Loucy (cell line): Measurements from ENCODE around the gene XRCC5.

ENCODE experiments used
- CTCF ChIP-seq: fragments of 200-600 bp; sonication (generic); conservative IDR thresholded peaks from 2 replicates; pipeline ENCODE4 v1.5.1; 2014; ENCODE audit warnings: mild to moderate bottlenecking, antibody characterized with exemption, low read length
- EZH2phosphoT487 ChIP-seq: fragments of 200-600 bp; IDR thresholded peaks from 2 replicates; pipeline ENCODE4 v1.6.1; 2018; ENCODE audit warnings: antibody characterized with exemption, mild to moderate bottlenecking, moderate library complexity, borderline replicate concordance

DNA sequence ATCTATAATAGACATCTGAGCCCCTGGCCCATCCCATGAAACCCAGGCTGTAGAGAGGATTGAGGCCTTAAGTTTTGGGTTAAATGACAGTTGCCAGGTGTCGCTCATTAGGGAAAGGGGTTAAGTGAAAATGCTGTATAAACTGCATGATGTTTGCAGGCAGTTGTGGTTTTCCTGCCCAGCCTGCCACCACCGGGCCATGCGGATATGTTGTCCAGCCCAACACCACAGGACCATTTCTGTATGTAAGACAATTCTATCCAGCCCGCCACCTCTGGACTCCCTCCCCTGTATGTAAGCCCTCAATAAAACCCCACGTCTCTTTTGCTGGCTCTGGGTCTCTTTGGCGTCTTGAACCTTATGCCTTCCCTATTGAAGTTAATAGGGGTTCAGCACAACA lies 110.7 kb downstream of the XRCC5 start:
- no peak for TF ChIP-seq CTCF
- no peak for TF ChIP-seq EZH2phosphoT487
